RWPE2 (cell line): ENCODE data around the gene P2RX1.

Experiments used
- ATAC-seq: fragments of 200-7000 bp; cut with Tn5 transposase; 3 replicates; pipeline ENCODE4 v1.9.1; 2021; ENCODE audit warnings: low read depth
- DNase-seq: peaks from one replicate; pipeline ENCODE4 v3.0.0-alpha.2; 2020; ENCODE audit warnings: low spot score
- H3K27ac ChIP-seq: fragments of 450-650 bp; 2 replicates; pipeline ENCODE4 v1.5.1; 2017; ENCODE audit warnings: mild to moderate bottlenecking; ENCODE audit not compliant: poor library complexity, severe bottlenecking
- H3K27me3 ChIP-seq: fragments of 250-450 bp; sonication (Bioruptor Pico); 2 replicates; pipeline ENCODE4 v1.5.1; 2021; ENCODE audit warnings: mild to moderate bottlenecking, moderate library complexity; ENCODE audit not compliant: insufficient read depth, poor library complexity, severe bottlenecking
- H3K36me3 ChIP-seq: fragments of 250-450 bp; sonication (Bioruptor Pico); 2 replicates; pipeline ENCODE4 v1.5.1; 2020; ENCODE audit warnings: low read depth, mild to moderate bottlenecking, moderate library complexity
- H3K4me1 ChIP-seq: fragments of 250-450 bp; sonication (Bioruptor Pico); 2 replicates; pipeline ENCODE4 v1.5.1; 2021; ENCODE audit warnings: mild to moderate bottlenecking, moderate library complexity; ENCODE audit not compliant: insufficient read depth, poor library complexity, severe bottlenecking
- H3K4me3 ChIP-seq: fragments of 250-450 bp; sonication (Bioruptor Pico); 2 replicates; pipeline ENCODE4 v1.5.1; 2021; ENCODE audit warnings: mild to moderate bottlenecking, moderate library complexity; ENCODE audit not compliant: severe bottlenecking
- H3K9me3 ChIP-seq: fragments of 250-450 bp; sonication (Bioruptor Pico); 2 replicates; pipeline ENCODE4 v1.5.1; 2021; ENCODE audit warnings: mild to moderate bottlenecking, moderate library complexity; ENCODE audit not compliant: severe bottlenecking
- TF ChIP-seq, protein P1 (sequence below): fragments of 450-650 bp; IDR thresholded peaks from one replicate; pipeline ENCODE4 v1.5.1; 2017; ENCODE audit warnings: mild to moderate bottlenecking, moderate library complexity; ENCODE audit not compliant: poor library complexity, severe bottlenecking

The P2RX1 gene

GRCh38 chr17:3918372-3919122 lies 2.3 kb upstream of the P2RX1 start:
- no peak overlapping the region for H3K4me3 ChIP-seq
- H3K9me3 ChIP-seq = no peaks in the 10 kb centered on the region
- ATAC-seq (no peak), DNase-seq (no peak)
- H3K27me3 ChIP-seq = no peaks in the 10 kb centered on the region
- H3K27ac ChIP-seq = no peak overlapping the region
- TF ChIP-seq, protein P1, sequence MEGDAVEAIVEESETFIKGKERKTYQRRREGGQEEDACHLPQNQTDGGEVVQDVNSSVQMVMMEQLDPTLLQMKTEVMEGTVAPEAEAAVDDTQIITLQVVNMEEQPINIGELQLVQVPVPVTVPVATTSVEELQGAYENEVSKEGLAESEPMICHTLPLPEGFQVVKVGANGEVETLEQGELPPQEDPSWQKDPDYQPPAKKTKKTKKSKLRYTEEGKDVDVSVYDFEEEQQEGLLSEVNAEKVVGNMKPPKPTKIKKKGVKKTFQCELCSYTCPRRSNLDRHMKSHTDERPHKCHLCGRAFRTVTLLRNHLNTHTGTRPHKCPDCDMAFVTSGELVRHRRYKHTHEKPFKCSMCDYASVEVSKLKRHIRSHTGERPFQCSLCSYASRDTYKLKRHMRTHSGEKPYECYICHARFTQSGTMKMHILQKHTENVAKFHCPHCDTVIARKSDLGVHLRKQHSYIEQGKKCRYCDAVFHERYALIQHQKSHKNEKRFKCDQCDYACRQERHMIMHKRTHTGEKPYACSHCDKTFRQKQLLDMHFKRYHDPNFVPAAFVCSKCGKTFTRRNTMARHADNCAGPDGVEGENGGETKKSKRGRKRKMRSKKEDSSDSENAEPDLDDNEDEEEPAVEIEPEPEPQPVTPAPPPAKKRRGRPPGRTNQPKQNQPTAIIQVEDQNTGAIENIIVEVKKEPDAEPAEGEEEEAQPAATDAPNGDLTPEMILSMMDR = no peak
- H3K4me1 ChIP-seq = no peaks in the 10 kb centered on the region
- H3K36me3 ChIP-seq = no peaks in the 10 kb centered on the region

- no peaks in the 10 kb centered on the region for H3K27me3 ChIP-seq
- H3K27ac ChIP-seq = no peak overlapping the region
- H3K4me1 ChIP-seq = no peaks in the 10 kb centered on the region
- TF ChIP-seq, protein P1 = no peak
- ATAC-seq (no peak), DNase-seq (no peak)
- no peak overlapping the region for H3K4me3 ChIP-seq
- no peaks in the 10 kb centered on the region for H3K9me3 ChIP-seq
- H3K36me3 ChIP-seq = no peaks in the 10 kb centered on the region
Measured at GRCh38 chr17:3917391-3917931, 1.2 kb upstream of the P2RX1 start.

DNA sequence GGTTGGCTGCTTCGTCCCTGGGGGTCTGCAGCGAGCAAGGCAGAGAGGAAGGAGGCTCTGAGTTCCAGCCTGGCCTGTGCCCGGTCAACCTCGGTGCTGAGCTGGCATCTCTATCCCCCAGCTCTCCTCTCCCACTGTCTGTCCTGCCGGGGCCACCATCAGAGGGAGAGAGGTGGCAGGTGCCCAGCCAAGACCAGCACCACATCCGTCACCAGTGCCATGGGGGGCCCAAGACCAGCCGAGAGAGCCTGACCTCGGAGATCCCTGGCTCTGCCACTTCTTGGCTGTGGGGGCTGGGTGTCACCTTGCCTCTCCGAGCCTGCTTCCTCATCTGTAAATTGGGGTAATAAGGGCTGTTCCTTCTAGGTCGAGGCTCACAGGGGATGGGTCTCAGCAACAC lies 560 bp upstream of the P2RX1 start:
- ATAC-seq (no peak), DNase-seq (no peak)
- Histone ChIP-seq H3K36me3 (no peaks in the 10 kb centered on the region), H3K4me1 (no peaks in the 10 kb centered on the region), H3K4me3 (no peak overlapping the region), H3K9me3 (no peaks in the 10 kb centered on the region), H3K27me3 (no peaks in the 10 kb centered on the region), H3K27ac (no peak overlapping the region)
- TF ChIP-seq, protein P1 = no peak

- TF ChIP-seq, protein P1 = no peak
- Histone ChIP-seq H3K9me3 (no peaks in the 10 kb centered on the region), H3K4me3 (no peak overlapping the region), H3K27ac (no peak overlapping the region), H3K4me1 (no peaks in the 10 kb centered on the region), H3K36me3 (no peaks in the 10 kb centered on the region), H3K27me3 (no peaks in the 10 kb centered on the region)
- no peak for DNase-seq
- ATAC-seq = no peak
Measured at GRCh38 chr17:3915581-3915994, 677 bp downstream of the P2RX1 start.

GRCh38 chr17:3914312-3914670 lies 2.0 kb downstream of the P2RX1 start:
- Histone ChIP-seq H3K27ac (no peak overlapping the region), H3K4me1 (no peaks in the 10 kb centered on the region), H3K9me3 (no peaks in the 10 kb centered on the region), H3K36me3 (no peaks in the 10 kb centered on the region), H3K4me3 (no peak overlapping the region), H3K27me3 (no peaks in the 10 kb centered on the region)
- TF ChIP-seq, protein P1 = no peak
- DNase-seq = no peak
- ATAC-seq = no peak
